Measurements from ENCODE around the gene OOSP4B.
"Not testable (repeated sequence)": the region's sequence is repeated elsewhere in the genome, so short reads cannot be mapped to it uniquely, and the experiment has no call there.

Gene OOSP4B

DNA sequence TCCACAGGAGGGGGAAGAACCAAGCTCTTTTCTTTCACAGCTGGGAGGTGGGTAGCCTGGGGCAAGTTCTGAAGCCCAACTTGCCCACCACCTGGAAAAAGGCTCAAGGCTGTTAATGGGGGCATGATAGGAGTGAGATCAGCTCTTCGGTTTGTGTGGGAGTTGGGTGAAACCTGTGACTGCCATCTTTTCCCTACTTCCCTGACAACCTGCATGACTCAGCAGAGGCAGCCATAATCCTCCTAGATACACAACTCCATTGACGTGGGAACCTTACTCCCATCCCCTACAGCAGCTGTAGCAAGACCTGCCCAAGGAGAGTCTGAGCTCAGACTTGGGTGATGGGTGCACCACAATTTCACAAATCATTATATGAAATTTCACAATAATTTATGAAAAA lies 13.3 kb upstream of the OOSP4B start:
- H3K27ac Mint-ChIP-seq: no peak overlapping the region
- no peaks in the 10 kb centered on the region for H3K9me3 Mint-ChIP-seq
- TF ChIP-seq, protein P1, sequence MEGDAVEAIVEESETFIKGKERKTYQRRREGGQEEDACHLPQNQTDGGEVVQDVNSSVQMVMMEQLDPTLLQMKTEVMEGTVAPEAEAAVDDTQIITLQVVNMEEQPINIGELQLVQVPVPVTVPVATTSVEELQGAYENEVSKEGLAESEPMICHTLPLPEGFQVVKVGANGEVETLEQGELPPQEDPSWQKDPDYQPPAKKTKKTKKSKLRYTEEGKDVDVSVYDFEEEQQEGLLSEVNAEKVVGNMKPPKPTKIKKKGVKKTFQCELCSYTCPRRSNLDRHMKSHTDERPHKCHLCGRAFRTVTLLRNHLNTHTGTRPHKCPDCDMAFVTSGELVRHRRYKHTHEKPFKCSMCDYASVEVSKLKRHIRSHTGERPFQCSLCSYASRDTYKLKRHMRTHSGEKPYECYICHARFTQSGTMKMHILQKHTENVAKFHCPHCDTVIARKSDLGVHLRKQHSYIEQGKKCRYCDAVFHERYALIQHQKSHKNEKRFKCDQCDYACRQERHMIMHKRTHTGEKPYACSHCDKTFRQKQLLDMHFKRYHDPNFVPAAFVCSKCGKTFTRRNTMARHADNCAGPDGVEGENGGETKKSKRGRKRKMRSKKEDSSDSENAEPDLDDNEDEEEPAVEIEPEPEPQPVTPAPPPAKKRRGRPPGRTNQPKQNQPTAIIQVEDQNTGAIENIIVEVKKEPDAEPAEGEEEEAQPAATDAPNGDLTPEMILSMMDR (IDR thresholded peaks at IDR 0.05): no peak
- no peak for DNase-seq
- peaks cover 13% of the 10 kb centered on the region for H3K4me1 Mint-ChIP-seq
- H3K36me3 Mint-ChIP-seq (ENCODE audit: low read depth): no peaks in the 10 kb centered on the region
- H3K27me3 Mint-ChIP-seq (ENCODE audit: low read depth, poor library complexity): peaks cover 6% of the 10 kb centered on the region
- H3K4me3 Mint-ChIP-seq: no peak overlapping the region

DNA sequence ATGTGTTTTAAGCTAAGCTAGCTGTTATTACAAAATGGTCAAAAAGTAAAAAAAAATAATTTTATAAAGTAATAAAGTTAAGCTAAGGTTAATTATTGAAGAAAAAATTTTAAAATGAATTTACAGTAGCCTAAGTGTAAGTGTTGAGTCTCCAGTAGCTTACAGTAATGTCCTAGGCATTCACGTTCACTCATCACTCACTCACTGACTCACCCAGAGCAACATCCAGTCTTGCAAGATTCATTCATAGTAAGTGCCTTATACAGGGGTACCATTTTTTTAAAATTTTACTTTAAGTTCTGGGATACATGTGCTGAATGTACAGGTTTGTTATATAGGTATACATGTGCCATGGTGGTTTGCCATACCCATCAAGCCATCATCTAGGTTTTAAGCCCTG lies 11.6 kb upstream of the OOSP4B start:
- H3K4me3 Mint-ChIP-seq: no peak overlapping the region
- DNase-seq: no peak
- TF ChIP-seq, protein P1 (IDR thresholded peaks at IDR 0.05): no peak
- H3K4me1 Mint-ChIP-seq: peaks cover 2% of the 10 kb centered on the region
- no peak overlapping the region for H3K27ac Mint-ChIP-seq
- no peaks in the 10 kb centered on the region for H3K9me3 Mint-ChIP-seq
- H3K27me3 Mint-ChIP-seq (ENCODE audit: low read depth, poor library complexity): peaks cover 6% of the 10 kb centered on the region
- no peaks in the 10 kb centered on the region for H3K36me3 Mint-ChIP-seq (ENCODE audit: low read depth)

- peak overlapping the region; percentile 36 for H3K27ac Mint-ChIP-seq
- no peaks in the 10 kb centered on the region for H3K36me3 Mint-ChIP-seq (ENCODE audit: low read depth)
- no peak overlapping the region for H3K4me3 Mint-ChIP-seq
- peaks cover 4% of the 10 kb centered on the region for H3K27me3 Mint-ChIP-seq (ENCODE audit: low read depth, poor library complexity)
- peaks cover 5% of the 10 kb centered on the region for H3K9me3 Mint-ChIP-seq
- no peaks in the 10 kb centered on the region for H3K4me1 Mint-ChIP-seq
- DNase-seq: no peak
- TF ChIP-seq, protein P1 (IDR thresholded peaks at IDR 0.05): no peak
Observed at GRCh38 chr11:60018058-60018457, 1.1 kb downstream of the OOSP4B start.

GRCh38 chr11:60020376-60020775 lies 3.4 kb downstream of the OOSP4B start:
- not testable (repeated sequence) for DNase-seq; H3K36me3 Mint-ChIP-seq (ENCODE audit: low read depth); H3K4me3 Mint-ChIP-seq; H3K4me1 Mint-ChIP-seq; H3K9me3 Mint-ChIP-seq; H3K27ac Mint-ChIP-seq; H3K27me3 Mint-ChIP-seq (ENCODE audit: low read depth, poor library complexity)

GRCh38 chr11:60029015-60029632 lies 12.1 kb downstream of the OOSP4B start:
- no peaks in the 10 kb centered on the region for H3K9me3 Mint-ChIP-seq
- H3K27me3 Mint-ChIP-seq (ENCODE audit: low read depth, poor library complexity): peaks cover 4% of the 10 kb centered on the region
- H3K4me3 Mint-ChIP-seq: no peak overlapping the region
- no peak for DNase-seq
- no peak overlapping the region for H3K27ac Mint-ChIP-seq
- H3K4me1 Mint-ChIP-seq: no peaks in the 10 kb centered on the region
- TF ChIP-seq, protein P1 (IDR thresholded peaks at IDR 0.05): no peak
- H3K36me3 Mint-ChIP-seq (ENCODE audit: low read depth): no peaks in the 10 kb centered on the region

DNA sequence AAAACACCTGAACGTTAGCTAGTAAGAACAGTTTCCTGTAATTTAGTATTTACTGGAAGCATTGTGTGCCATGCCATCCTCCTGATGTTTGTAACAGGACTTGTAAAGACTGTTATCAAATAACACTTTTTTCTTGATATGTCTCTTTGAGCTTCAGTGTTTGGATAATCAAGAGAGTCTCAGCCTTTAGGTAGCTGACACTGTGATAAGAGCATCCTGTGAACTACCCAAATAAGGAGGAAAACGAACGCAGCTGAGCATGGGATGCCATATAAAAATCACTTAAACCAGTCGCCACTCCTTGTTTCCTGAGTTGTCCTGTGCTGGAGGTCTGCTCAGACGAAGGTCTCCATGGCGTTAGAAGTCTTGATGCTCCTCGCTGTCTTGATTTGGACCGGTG lies 23.1 kb downstream of the OOSP4B start, which contains the start of gene OOSP2:
TSS of gene OOSP2 (plus strand) at position 301 of the 400 bp plus-strand sequence. CDS start at position 352, 51 bp downstream.
- TF ChIP-seq, protein P1 (IDR thresholded peaks at IDR 0.05): no peak
- H3K4me3 Mint-ChIP-seq: no peak within 1 kb of the TSS
- no peaks in the 10 kb centered on the region for H3K4me1 Mint-ChIP-seq
- H3K36me3 Mint-ChIP-seq (ENCODE audit: low read depth): no peaks in the 10 kb centered on the region
- no peak within 1 kb of the TSS for H3K27ac Mint-ChIP-seq
- H3K9me3 Mint-ChIP-seq: no peaks in the 10 kb centered on the region
- H3K27me3 Mint-ChIP-seq (ENCODE audit: low read depth, poor library complexity): peaks cover 4% of the 10 kb centered on the region
- no peak for DNase-seq

GRCh38 chr11:60050422-60050821 lies 33.4 kb downstream of the OOSP4B start:
- H3K4me3 Mint-ChIP-seq; H3K9me3 Mint-ChIP-seq; H3K4me1 Mint-ChIP-seq; DNase-seq; H3K36me3 Mint-ChIP-seq (ENCODE audit: low read depth); H3K27ac Mint-ChIP-seq; H3K27me3 Mint-ChIP-seq (ENCODE audit: low read depth, poor library complexity): not testable (repeated sequence)

DNA sequence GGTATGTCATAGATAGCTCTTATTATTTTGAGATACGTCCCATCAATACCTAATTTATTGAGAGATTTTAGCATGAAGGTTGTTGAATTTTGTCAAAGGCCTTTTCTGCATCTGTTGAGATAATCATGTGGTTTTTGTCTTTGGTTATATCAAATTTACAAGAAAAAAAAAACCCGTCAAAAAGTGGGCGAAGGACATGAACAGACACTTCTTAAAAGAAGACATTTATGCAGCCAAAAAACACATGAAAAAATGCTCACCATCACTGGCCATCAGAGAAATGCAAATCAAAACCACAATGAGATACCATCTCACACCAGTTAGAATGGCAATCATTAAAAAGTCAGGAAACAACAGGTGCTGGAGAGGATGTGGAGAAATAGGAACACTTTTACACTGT lies 33.9 kb downstream of the OOSP4B start:
- not testable (repeated sequence) for H3K4me3 Mint-ChIP-seq; H3K9me3 Mint-ChIP-seq; H3K4me1 Mint-ChIP-seq; H3K27ac Mint-ChIP-seq; H3K36me3 Mint-ChIP-seq (ENCODE audit: low read depth); DNase-seq; H3K27me3 Mint-ChIP-seq (ENCODE audit: low read depth, poor library complexity)
